Gastroesophageal sphincter (tissue), 4 donors: ENCODE results near the gene MINDY1. TPM values are rescaled to one million over a fixed set of nuclear protein-coding genes. Genes with fewer than 3 reads are reported as not detected.
A peak's percentile ranks its signal among the peaks of the same experiment; 100 is the strongest.

Source experiments
- ATAC-seq: fragments of 150-250 bp; one replicate; pipeline ENCODE4 v1.9.1; 2016; ENCODE audit warnings: mild to moderate bottlenecking, moderate library complexity
- H3K27ac ChIP-seq, 4 donors: fragments of 200-600 bp; sonication (generic) in 3 of 4; 1 replicate in 3 of 4; 2 replicates in 1 of 4; pipeline ENCODE4 v1.5.1; 2016 to 2019
- H3K27me3 ChIP-seq: fragments of 200-600 bp; sonication (generic); one replicate; pipeline ENCODE4 v1.5.1; 2019
- H3K36me3 ChIP-seq, 2 donors: fragments of 200-600 bp; sonication (generic); one replicate each; pipeline ENCODE4 v1.5.1; 2019; ENCODE audit warnings: control low read depth in 1 of 2
- H3K4me1 ChIP-seq, 3 donors: fragments of 200-600 bp; sonication (generic); 1 replicate in 2 of 3; 2 replicates in 1 of 3; pipeline ENCODE4 v1.5.1; 2016 to 2019; ENCODE audit warnings: control low read depth in 2 of 3
- H3K4me3 ChIP-seq, 2 donors: fragments of 200-600 bp; sonication (generic); one replicate each; pipeline ENCODE4 v1.5.1; 2019; ENCODE audit warnings: mild to moderate bottlenecking in 1 of 2, moderate library complexity in 1 of 2
- H3K9me3 ChIP-seq, 3 donors: fragments of 200-600 bp; sonication (generic); one replicate each; pipeline ENCODE4 v1.5.1; 2017 to 2019; ENCODE audit warnings: control low read depth in 2 of 3
- EP300 ChIP-seq: sonication (generic); formaldehyde crosslinking; IDR thresholded peaks from one replicate; pipeline ENCODE4 v1.6.1; 2017; ENCODE audit warnings: antibody characterized with exemption, mild to moderate bottlenecking
- POLR2A ChIP-seq, 2 donors: fragments of 450-650 bp; IDR thresholded peaks; one replicate each; pipeline ENCODE4 v1.6.1; 2017; ENCODE audit warnings: antibody characterized with exemption in 2 of 2, mild to moderate bottlenecking in 2 of 2, moderate library complexity in 1 of 2
- POLR2AphosphoS5 ChIP-seq: sonication (generic); formaldehyde crosslinking; IDR thresholded peaks from one replicate; pipeline ENCODE4 v1.6.1; 2017; ENCODE audit warnings: antibody characterized with exemption
- WGBS, 2 donors: methylation state at CpG; one replicate each; pipeline ENCODE4 v1.1.5; 2018; ENCODE audit warnings: low coverage in 1 of 2; 5-methylcytosine and 5-hydroxymethylcytosine counted together
- total RNA-seq, 4 donors: library from RNA; depleted of rRNA; stranded (reverse); fragments of >200 nt; gene quantifications; one replicate each; pipeline ENCODE4 v1.1.0, GENCODE V29; 2016
- TF ChIP-seq, protein P1 (sequence below), 4 experiments: fragments of 200-600 bp in 2 of 4; fragments of 450-650 bp in 2 of 4; sonication (generic) in 1 of 4; IDR thresholded peaks; one replicate each; pipeline ENCODE4 v1.5.1; 2017 to 2019; ENCODE audit warnings: antibody characterized with exemption in 4 of 4, mild to moderate bottlenecking in 2 of 4, moderate library complexity in 2 of 4

Gene MINDY1
- total RNA-seq, 4 donors from 2014 or later = 21.2 to 39.2 (median 33.2) TPM

DNA sequence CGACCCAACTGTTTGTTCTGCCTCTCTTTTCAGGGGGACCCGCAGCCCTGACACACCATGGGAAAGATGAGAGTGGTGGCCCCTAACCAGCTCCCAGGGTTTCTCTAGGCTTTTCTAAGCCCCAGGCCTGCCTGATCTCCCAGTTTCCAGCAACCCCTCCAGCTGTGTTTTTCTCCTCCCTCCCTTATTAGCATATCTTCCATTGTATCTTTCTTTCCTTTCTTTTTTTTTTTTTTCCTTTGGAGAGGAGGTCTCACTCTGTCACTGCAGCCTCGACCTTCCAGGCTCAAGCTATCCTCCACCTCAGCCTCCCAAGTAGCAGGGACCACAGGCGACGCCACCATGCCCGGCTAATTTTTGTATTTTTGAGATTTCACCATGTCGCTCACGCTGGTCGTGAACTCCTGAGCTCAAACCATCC, 30.3 kb downstream of the MINDY1 start:
- no peaks in the 10 kb centered on the region for H3K27me3 ChIP-seq
- no peaks in the 10 kb centered on the region for H3K36me3 ChIP-seq
- H3K27ac ChIP-seq = peak overlapping the region in 2 of 4 donors; percentile 71 to 95
- no peak overlapping the region for H3K4me3 ChIP-seq
- H3K9me3 ChIP-seq = no peaks in the 10 kb centered on the region
- no peak for ATAC-seq
- peaks cover 10 to 76% (median 25%) of the 10 kb centered on the region in 3 donors for H3K4me1 ChIP-seq
- WGBS, 2 donors = 93 to 100% methylated on average over 2 to 5 of the region's 9 CpGs
- TF ChIP-seq, protein P1, sequence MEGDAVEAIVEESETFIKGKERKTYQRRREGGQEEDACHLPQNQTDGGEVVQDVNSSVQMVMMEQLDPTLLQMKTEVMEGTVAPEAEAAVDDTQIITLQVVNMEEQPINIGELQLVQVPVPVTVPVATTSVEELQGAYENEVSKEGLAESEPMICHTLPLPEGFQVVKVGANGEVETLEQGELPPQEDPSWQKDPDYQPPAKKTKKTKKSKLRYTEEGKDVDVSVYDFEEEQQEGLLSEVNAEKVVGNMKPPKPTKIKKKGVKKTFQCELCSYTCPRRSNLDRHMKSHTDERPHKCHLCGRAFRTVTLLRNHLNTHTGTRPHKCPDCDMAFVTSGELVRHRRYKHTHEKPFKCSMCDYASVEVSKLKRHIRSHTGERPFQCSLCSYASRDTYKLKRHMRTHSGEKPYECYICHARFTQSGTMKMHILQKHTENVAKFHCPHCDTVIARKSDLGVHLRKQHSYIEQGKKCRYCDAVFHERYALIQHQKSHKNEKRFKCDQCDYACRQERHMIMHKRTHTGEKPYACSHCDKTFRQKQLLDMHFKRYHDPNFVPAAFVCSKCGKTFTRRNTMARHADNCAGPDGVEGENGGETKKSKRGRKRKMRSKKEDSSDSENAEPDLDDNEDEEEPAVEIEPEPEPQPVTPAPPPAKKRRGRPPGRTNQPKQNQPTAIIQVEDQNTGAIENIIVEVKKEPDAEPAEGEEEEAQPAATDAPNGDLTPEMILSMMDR (IDR thresholded peaks at IDR 0.05) = no peak
- no peak for TF ChIP-seq POLR2AphosphoS5
- no peak for TF ChIP-seq EP300
- no peak for TF ChIP-seq POLR2A (IDR thresholded peaks at IDR 0.05)

DNA sequence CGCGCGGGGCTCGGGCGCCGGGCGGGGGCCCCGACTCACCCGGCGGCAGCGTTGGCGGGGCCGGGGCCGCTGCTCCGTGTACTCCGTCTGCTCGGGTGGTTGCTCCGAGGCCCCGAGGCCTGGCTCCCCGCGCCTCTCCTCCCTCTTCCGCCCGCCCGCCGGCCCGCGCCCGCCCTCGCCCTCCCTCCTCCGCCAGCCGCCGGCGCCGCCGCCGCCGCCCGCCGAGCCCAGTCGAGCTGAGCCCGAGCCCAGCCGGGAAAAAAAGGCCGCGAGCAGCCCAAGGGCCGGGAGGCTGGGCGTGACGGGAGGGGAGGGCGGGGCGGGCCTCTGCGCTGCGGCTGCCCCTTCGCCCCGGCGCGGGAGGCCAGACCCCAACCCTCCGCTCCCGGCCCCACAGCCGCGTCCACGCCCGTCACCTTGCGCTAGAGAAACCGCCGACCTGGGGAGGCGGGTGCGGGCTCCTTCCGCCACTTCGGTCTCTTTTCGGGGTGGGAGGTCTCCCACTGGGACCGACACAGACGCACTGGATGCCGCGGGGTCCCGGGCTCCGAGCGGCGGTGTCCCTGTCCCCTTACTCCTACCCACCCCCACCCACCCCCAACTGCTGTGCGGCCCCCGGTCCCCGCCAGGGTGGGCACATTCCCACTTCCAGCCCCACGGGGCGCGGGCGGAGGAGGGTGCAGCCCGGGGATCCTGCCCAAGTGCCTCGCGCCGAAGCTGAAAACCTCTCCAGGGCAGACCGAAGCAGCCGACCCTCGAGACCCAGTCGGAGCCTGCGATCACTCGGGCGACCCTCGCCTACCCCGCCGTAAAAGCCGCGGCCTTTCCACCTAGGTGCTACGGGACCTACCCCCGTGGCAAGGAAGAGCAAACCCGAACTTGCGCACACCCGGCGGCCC, 31.9 kb downstream of the MINDY1 start, which contains the start of gene CERS2:
Gene CERS2 (minus strand): TSS at position 256 of the 899 bp plus-strand sequence. CDS start 5,745 bp downstream, outside the sequence.
- Histone ChIP-seq H3K27ac (peak within 1 kb of the TSS; percentile 81 to 98 (median 96)), H3K36me3 (no peaks in the 10 kb centered on the region), H3K4me1 (peaks cover 10 to 84% (median 37%) of the 10 kb centered on the region in 3 donors), H3K9me3 (no peaks in the 10 kb centered on the region), H3K27me3 (no peaks in the 10 kb centered on the region), H3K4me3 (peak within 1 kb of the TSS; percentile 78 to 93)
- TF ChIP-seq POLR2A (IDR thresholded peaks at IDR 0.05) (peak; percentile 68 to 70), EP300 (no peak)
- 27% methylated on average over 10 of the region's 106 CpGs; no CpG with 5 or more reads in 1 of the 2 donors for WGBS, 2 donors
- ATAC-seq = peak; percentile 85

DNA sequence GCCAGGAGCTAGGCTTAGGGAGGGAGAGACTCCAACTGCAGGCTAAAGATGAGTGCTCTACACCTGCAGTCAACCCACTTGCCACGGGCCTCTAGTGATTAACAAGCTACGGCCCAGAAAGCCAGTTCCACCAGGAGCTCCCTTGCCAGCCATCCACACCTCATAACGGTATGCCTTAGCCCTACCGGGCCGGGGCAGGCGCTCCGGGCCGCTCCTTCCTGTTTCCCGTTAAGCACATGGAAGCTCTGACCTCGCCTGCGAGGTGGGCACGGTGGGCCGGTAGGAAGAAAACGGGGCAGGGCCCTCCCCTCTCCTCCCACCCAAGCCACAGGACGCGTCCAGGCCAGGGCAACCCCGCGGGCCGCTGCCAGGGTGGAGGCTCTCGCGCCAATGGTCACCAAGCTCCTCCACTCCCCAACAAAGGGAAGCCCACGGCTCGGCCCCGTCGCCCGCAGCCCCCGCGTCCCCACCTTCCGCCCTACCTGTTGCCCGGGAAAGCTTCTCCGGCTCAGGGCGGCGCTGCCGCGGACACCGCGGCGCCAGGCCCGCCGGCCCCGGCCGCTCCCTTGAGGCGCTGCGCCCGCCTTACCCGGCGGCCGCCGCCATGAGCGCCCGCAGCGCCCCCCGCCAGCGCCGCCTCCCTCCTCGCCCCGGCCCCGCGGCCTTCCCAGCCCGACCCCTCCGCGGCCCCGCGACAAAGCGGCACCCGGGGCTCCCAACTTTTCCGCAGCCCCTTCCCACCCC, 32.7 kb downstream of the MINDY1 start:
- H3K4me1 ChIP-seq = peaks cover 10 to 84% (median 33%) of the 10 kb centered on the region in 3 donors
- H3K4me3 ChIP-seq = peak overlapping the region; percentile 78 to 93

DNA sequence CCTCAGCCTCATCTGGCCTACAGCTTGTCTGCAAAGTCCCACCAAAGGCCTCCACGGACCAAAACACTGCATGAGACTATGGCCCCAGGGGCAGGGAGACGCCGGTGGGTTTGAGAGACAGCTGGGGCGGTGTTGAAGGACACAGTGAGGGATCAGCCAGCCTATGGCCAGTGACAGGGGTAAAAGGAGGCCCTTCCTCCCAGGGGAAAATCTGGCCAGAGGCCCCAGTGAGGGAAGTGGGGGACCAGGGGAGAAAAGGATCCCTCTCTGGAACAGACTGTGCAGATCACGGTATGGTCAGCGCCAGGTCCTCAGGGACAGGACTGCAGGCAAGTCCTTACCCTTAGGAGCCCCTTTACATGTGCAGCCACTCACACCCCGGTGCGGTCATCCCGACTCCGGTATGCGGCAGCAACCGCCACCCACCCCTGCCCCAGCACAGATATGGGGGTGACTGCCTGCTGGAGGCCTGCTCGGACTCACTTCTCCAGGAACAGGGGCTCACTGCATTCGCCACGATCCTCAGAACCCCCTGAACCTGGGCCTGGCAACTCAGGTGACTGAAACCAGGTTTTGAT, 33.4 kb downstream of the MINDY1 start:
- TF ChIP-seq, protein P1 (IDR thresholded peaks at IDR 0.05) = no peak
- TF ChIP-seq POLR2AphosphoS5 = no peak
- no peak for TF ChIP-seq EP300
- no peak for TF ChIP-seq POLR2A (IDR thresholded peaks at IDR 0.05)
- peak overlapping the region; percentile 78 to 93 for H3K4me3 ChIP-seq
- peak overlapping the region; percentile 77 to 98 (median 96) for H3K27ac ChIP-seq
- H3K9me3 ChIP-seq = no peaks in the 10 kb centered on the region
- 7 to 9% methylated on average over 4 to 5 of the region's 15 CpGs for WGBS, 2 donors
- peaks cover 0 to 9% of the 10 kb centered on the region in 2 donors for H3K36me3 ChIP-seq
- no peak for ATAC-seq
- peaks cover 10 to 84% (median 32%) of the 10 kb centered on the region in 3 donors for H3K4me1 ChIP-seq
- no peaks in the 10 kb centered on the region for H3K27me3 ChIP-seq

More for the DNA sequence above, 32.7 kb downstream of the MINDY1 start:
- peak; percentile 34 for ATAC-seq
- Histone ChIP-seq H3K27ac (peak overlapping the region; percentile 77 to 98 (median 96)), H3K36me3 (peaks cover 0 to 2% of the 10 kb centered on the region in 2 donors), H3K9me3 (no peaks in the 10 kb centered on the region), H3K27me3 (no peaks in the 10 kb centered on the region)
- no CpG with 5 or more reads among the region's 67 CpGs for WGBS, 2 donors
- no peak for TF ChIP-seq EP300
- TF ChIP-seq, protein P1 (IDR thresholded peaks at IDR 0.05) = peak in 1 of 4 experiments; percentile 1

DNA sequence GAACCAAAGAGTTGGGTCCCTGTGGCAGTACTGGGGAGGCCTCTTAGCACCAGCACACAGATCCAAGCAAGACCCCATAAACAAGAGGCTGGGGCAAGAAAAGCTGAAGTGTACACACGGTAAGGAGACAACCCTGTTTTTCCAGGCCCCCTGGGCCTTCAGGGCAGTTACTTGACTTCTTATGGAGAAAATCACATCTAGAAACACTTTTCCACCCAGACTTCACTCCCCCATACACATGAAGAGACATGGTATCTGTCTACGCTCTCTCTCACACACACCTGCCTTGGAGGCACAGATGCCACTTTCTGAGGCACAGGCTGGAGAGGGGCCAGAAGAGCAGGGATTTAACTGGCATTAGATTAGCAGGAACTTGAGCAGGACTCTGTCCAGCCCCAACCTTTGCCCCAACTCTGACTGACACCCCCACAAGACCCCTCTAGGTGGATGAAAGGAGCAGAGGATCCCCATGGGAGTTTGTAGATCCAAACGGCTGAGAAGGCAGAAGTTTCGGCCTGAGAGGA, 34.2 kb downstream of the MINDY1 start:
- no peak for TF ChIP-seq EP300
- WGBS, 2 donors = 39 to 52% methylated on average over 3 of the region's 4 CpGs
- Histone ChIP-seq H3K36me3 (peaks cover 0 to 17% of the 10 kb centered on the region in 2 donors), H3K27ac (peak overlapping the region in 3 of 4 donors; percentile 95 to 98 (median 96)), H3K4me3 (peak overlapping the region in 1 of 2 donors; percentile 93), H3K27me3 (no peaks in the 10 kb centered on the region), H3K9me3 (no peaks in the 10 kb centered on the region), H3K4me1 (peaks cover 10 to 80% (median 32%) of the 10 kb centered on the region in 3 donors)
- no peak for ATAC-seq
